Measurements from ENCODE around the gene SH3TC2. TPM values are rescaled to one million over a fixed set of nuclear protein-coding genes. Genes with fewer than 3 reads are reported as not detected.

Gene SH3TC2
- total and polyA plus RNA-seq, 2 of the 4 experiments (the other 2 are of a cell fraction): 3.4 to 7.9 TPM

DNA sequence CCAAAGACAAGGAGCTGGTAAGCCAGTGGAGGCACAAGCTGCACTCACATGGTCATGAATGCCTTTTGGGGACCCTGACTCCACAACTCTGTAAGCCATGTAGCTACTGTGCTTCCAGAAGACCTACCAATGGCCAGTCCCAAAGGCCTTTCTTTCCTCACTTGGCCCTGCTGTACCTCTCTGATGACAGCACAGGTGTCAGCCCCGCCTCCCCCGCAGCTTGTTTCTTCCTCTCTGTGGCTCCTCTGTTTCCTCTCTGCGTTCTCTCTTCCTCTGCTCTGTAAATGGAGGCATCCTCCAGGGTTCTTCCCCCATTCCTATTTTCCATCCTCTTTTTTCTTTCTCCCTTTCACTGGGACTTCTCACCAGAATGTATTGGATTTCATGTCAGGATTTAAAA lies 26.7 kb downstream of the SH3TC2 start:
- no peak overlapping the region for H4K91ac ChIP-seq (ENCODE audit: insufficient read depth, low read depth, low read length)
- no peak overlapping the region for H4K5ac ChIP-seq (ENCODE audit: low read depth, low read length)
- ATAC-seq (ENCODE audit: low read depth) (no peak), DNase-seq (no peak)
- intact Hi-C loops (cut with micrococcal nuclease): loop anchor here (2.0 to 5.0 kb wide), 2 partner anchors 193 to 854 kb away; no protein-coding TSS in a partner anchor
- no TSS peak for BruUV-seq (replicated peaks)
- H3K9me3 ChIP-seq (ENCODE audit: control insufficient read depth, insufficient read depth, low read length): no peaks in the 10 kb centered on the region
- TF ChIP-seq SMC3 (IDR thresholded peaks at IDR 0.05; ENCODE audit: low read depth, low read length) (no peak), POLR2A (IDR thresholded peaks at IDR 0.05; ENCODE audit: low read depth, low read length) (no peak)
- H3K23ac ChIP-seq (ENCODE audit: low read depth, low read length): no peak overlapping the region
- H3K27me3 ChIP-seq (ENCODE audit: control insufficient read depth, insufficient read depth, low read length): no peaks in the 10 kb centered on the region
- peak overlapping the region; percentile 14; the same call in 1 of the 2 replicates for H2BK20ac ChIP-seq (ENCODE audit: low read depth, low read length)
- H3K27ac ChIP-seq (ENCODE audit: insufficient read depth, low read length): no peak overlapping the region
- H4K20me1 ChIP-seq (ENCODE audit: insufficient read depth, low read length): no peaks in the 10 kb centered on the region
- in situ Hi-C loops (cut with MboI; ENCODE audit: low sequenced_read_pairs): loop anchor here (5.0 to 25.0 kb wide), 3 partner anchors 76 to 849 kb away; no protein-coding TSS in a partner anchor
- H3K9me1 ChIP-seq (ENCODE audit: insufficient read depth, low read length): no peaks in the 10 kb centered on the region; the same call in 1 of the 2 replicates
- no peak overlapping the region for H3K4ac ChIP-seq (ENCODE audit: low read depth, low read length)
- ChIA-PET POLR2A (ENCODE audit: unreplicated experiment) (no interaction called here), CTCF (interaction anchor here (0.6 to 3.9 kb wide), 9 partner anchors 19 to 933 kb away, joined by 3 to 38 read pairs (median 22); no protein-coding TSS in a partner anchor)
- H3K36me3 ChIP-seq (ENCODE audit: control insufficient read depth, insufficient read depth, low read length): no peaks in the 10 kb centered on the region
- H4K8ac ChIP-seq (ENCODE audit: low read depth in 2 of 2, low read length in 2 of 2): no peak overlapping the region
- 0 out of 2 replicates have a peak overlapping the region, but pooled peaks have one; percentile 2 for H2BK120ac ChIP-seq (ENCODE audit: low read depth, low read length)
- H2AK5ac ChIP-seq (ENCODE audit: low read depth, low read length): peak overlapping the region; percentile 23; the same call in 1 of the 2 replicates
- 100% methylated on average over 2 of the region's 3 CpGs; no CpG with 5 or more reads in 1 of the 2 experiments for WGBS, 2 experiments (ENCODE audit: extremely low coverage in 2 of 2, insufficient read length in 1 of 2)
- dilution Hi-C loops (cut with HindIII; ENCODE audit: low sequenced_read_pairs, unreplicated experiment): no loop called here
- H2AFZ ChIP-seq (replicated peaks; ENCODE audit: low read length, poor library complexity): no peak overlapping the region
- H3K18ac ChIP-seq (ENCODE audit: low read depth, low read length): no peak overlapping the region
- no peak overlapping the region for H3K4me2 ChIP-seq (ENCODE audit: low read depth, low read length)
- H3K9ac ChIP-seq (ENCODE audit: low read depth, low read length): no peak overlapping the region
- no peak overlapping the region for H2BK5ac ChIP-seq (ENCODE audit: low read depth, low read length, poor library complexity, severe bottlenecking)
- no peak overlapping the region for H3K56ac ChIP-seq (ENCODE audit: extremely low read depth, insufficient read depth, low read length)
- peaks cover 5% of the 10 kb centered on the region for H3K4me1 ChIP-seq (ENCODE audit: control insufficient read depth, insufficient read depth, low read length)
- no peaks in the 10 kb centered on the region for H3K79me1 ChIP-seq (ENCODE audit: low read depth in 1 of 2, low read length in 2 of 2)
- H2AK9ac ChIP-seq (replicated peaks; ENCODE audit: low read depth, low read length, poor library complexity): no peak overlapping the region
- H3K4me3 ChIP-seq (ENCODE audit: insufficient read depth, low read depth, low read length): no peak overlapping the region
- no peak overlapping the region for H2BK15ac ChIP-seq (ENCODE audit: low read depth, low read length)
- H3K14ac ChIP-seq (replicated peaks; ENCODE audit: low read depth, low read length): no peak overlapping the region

Measured in IMR-90 (cell line).